ENCODE results near the gene FARS2. TPM values are rescaled to one million over a fixed set of nuclear protein-coding genes. Genes with fewer than 3 reads are reported as not detected.

Gene FARS2
- total RNA-seq, 2 experiments from 2014 or later: 13.8 to 14.3 TPM

- 0 out of 2 replicates have a peak, but pooled peaks cover 5% of the 10 kb centered on the region for H4K20me1 ChIP-seq (ENCODE audit: insufficient read depth, low read length)
- H3K27ac ChIP-seq (ENCODE audit: low read depth, low read length, poor library complexity, severe bottlenecking): no peak overlapping the region
- DNase-seq (ENCODE audit: low spot score): no peak
- H3K36me3 ChIP-seq (ENCODE audit: insufficient read depth, low read length): no peaks in the 10 kb centered on the region
- no peaks in the 10 kb centered on the region for H3K9me3 ChIP-seq (ENCODE audit: low read length)
- H2AFZ ChIP-seq (ENCODE audit: low read length): no peak overlapping the region
- no peak for TF ChIP-seq EZH2phosphoT487 (IDR thresholded peaks at IDR 0.05; ENCODE audit: borderline replicate concordance, low read depth, low read length)
- TF ChIP-seq CTCF (conservative IDR thresholded peaks at IDR 0.05; ENCODE audit: low read length): no peak
- no peak overlapping the region for H3K4me3 ChIP-seq (ENCODE audit: low read depth, low read length, poor library complexity, severe bottlenecking)
- intact Hi-C loops (cut with micrococcal nuclease; ENCODE audit: unreplicated experiment): no loop called here
- H3K79me2 ChIP-seq (ENCODE audit: insufficient read depth, low read depth, low read length): no peaks in the 10 kb centered on the region
- no peak overlapping the region for H3K4me2 ChIP-seq (ENCODE audit: low read length)
- no TSS peak for BruUV-seq (replicated peaks)
- H3K4me1 ChIP-seq (ENCODE audit: insufficient read depth, low read length, poor library complexity, severe bottlenecking): peaks cover 5% of the 10 kb centered on the region
- ChIA-PET POLR2A (interaction anchor here (0.5 kb wide), 1 partner anchor 9 kb away, joined by 4 read pairs; no protein-coding TSS in a partner anchor), CTCF (ENCODE audit: unreplicated experiment) (no interaction called here)
- H3K9me2 ChIP-seq (ENCODE audit: insufficient read depth, low read length): no peaks in the 10 kb centered on the region
Observed at GRCh38 chr6:5292154-5292553, 30.8 kb downstream of the FARS2 start.

GRCh38 chr6:5293692-5294091, 32.4 kb downstream of the FARS2 start:
- Histone ChIP-seq H4K20me1 (ENCODE audit: insufficient read depth, low read length) (0 out of 2 replicates have a peak, but pooled peaks cover 5% of the 10 kb centered on the region), H3K9me3 (ENCODE audit: low read length) (no peaks in the 10 kb centered on the region), H3K27ac (ENCODE audit: low read depth, low read length, poor library complexity, severe bottlenecking) (no peak overlapping the region), H3K9me2 (ENCODE audit: insufficient read depth, low read length) (no peaks in the 10 kb centered on the region), H3K4me1 (ENCODE audit: insufficient read depth, low read length, poor library complexity, severe bottlenecking) (peaks cover 5% of the 10 kb centered on the region), H3K4me2 (ENCODE audit: low read length) (no peak overlapping the region), H2AFZ (ENCODE audit: low read length) (no peak overlapping the region), H3K36me3 (ENCODE audit: insufficient read depth, low read length) (no peaks in the 10 kb centered on the region), H3K4me3 (ENCODE audit: low read depth, low read length, poor library complexity, severe bottlenecking) (no peak overlapping the region), H3K79me2 (ENCODE audit: insufficient read depth, low read depth, low read length) (no peaks in the 10 kb centered on the region)
- no peak for TF ChIP-seq CTCF (conservative IDR thresholded peaks at IDR 0.05; ENCODE audit: low read length)
- TF ChIP-seq EZH2phosphoT487 (IDR thresholded peaks at IDR 0.05; ENCODE audit: borderline replicate concordance, low read depth, low read length): no peak
- POLR2A ChIA-PET: no interaction called here
- no TSS peak for BruUV-seq (replicated peaks)
- intact Hi-C loops (cut with micrococcal nuclease; ENCODE audit: unreplicated experiment): no loop called here
- DNase-seq (ENCODE audit: low spot score): no peak
- CTCF ChIA-PET (ENCODE audit: unreplicated experiment): no interaction called here

GRCh38 chr6:5294392-5295211, 33.3 kb downstream of the FARS2 start:
- no peaks in the 10 kb centered on the region for H3K79me2 ChIP-seq (ENCODE audit: insufficient read depth, low read depth, low read length)
- POLR2A ChIA-PET: interaction anchor here (0.6 kb wide), 1 partner anchor 15 kb away, joined by 3 read pairs; no protein-coding TSS in a partner anchor
- DNase-seq (ENCODE audit: low spot score): no peak

More at GRCh38 chr6:5294392-5295211, 33.3 kb downstream of the FARS2 start:
- CTCF ChIA-PET (ENCODE audit: unreplicated experiment): no interaction called here
- no TSS peak for BruUV-seq (replicated peaks)
- no peak for TF ChIP-seq EZH2phosphoT487 (IDR thresholded peaks at IDR 0.05; ENCODE audit: borderline replicate concordance, low read depth, low read length)
- no peak overlapping the region for H3K4me2 ChIP-seq (ENCODE audit: low read length)
- H3K4me3 ChIP-seq (ENCODE audit: low read depth, low read length, poor library complexity, severe bottlenecking): no peak overlapping the region
- H3K9me2 ChIP-seq (ENCODE audit: insufficient read depth, low read length): no peaks in the 10 kb centered on the region
- intact Hi-C loops (cut with micrococcal nuclease; ENCODE audit: unreplicated experiment): no loop called here
- H4K20me1 ChIP-seq (ENCODE audit: insufficient read depth, low read length): 0 out of 2 replicates have a peak, but pooled peaks cover 5% of the 10 kb centered on the region
- H3K4me1 ChIP-seq (ENCODE audit: insufficient read depth, low read length, poor library complexity, severe bottlenecking): peaks cover 5% of the 10 kb centered on the region
- H2AFZ ChIP-seq (ENCODE audit: low read length): no peak overlapping the region
- no peaks in the 10 kb centered on the region for H3K9me3 ChIP-seq (ENCODE audit: low read length)
- no peak overlapping the region for H3K27ac ChIP-seq (ENCODE audit: low read depth, low read length, poor library complexity, severe bottlenecking)
- no peaks in the 10 kb centered on the region for H3K36me3 ChIP-seq (ENCODE audit: insufficient read depth, low read length)
